ENCODE measurements around the gene CEPT1.

Gene CEPT1

GRCh38 chr1:111193712-111194480 lies 53.9 kb downstream of the CEPT1 start:
- no peak for DNase-seq

- no peak for DNase-seq
Measured at GRCh38 chr1:111195002-111195684, 55.1 kb downstream of the CEPT1 start.

GRCh38 chr1:111196213-111196612 lies 56.2 kb downstream of the CEPT1 start:
- no peak for DNase-seq

- DNase-seq = no peak
Measured at GRCh38 chr1:111197598-111198284, 57.7 kb downstream of the CEPT1 start.

GRCh38 chr1:111198836-111199235 lies 58.8 kb downstream of the CEPT1 start:
- no peak for DNase-seq

- DNase-seq = no peak
Measured at GRCh38 chr1:111199329-111199728, 59.3 kb downstream of the CEPT1 start.

GRCh38 chr1:111199881-111200801 lies 60.1 kb downstream of the CEPT1 start, which contains the start of gene DENND2D:
TSS of gene DENND2D (minus strand) at chr1:111200646. CDS start at chr1:111200459, 187 bp downstream.
- no peak for DNase-seq

- DNase-seq = no peak
Measured at GRCh38 chr1:111200802-111201161, 60.8 kb downstream of the CEPT1 start.

- DNase-seq = no peak
Measured at GRCh38 chr1:111201275-111202090, 61.5 kb downstream of the CEPT1 start.

GRCh38 chr1:111202366-111202706 lies 62.3 kb downstream of the CEPT1 start:
- DNase-seq = no peak

GRCh38 chr1:111202707-111203623 lies 62.9 kb downstream of the CEPT1 start:
- no peak for DNase-seq

GRCh38 chr1:111203681-111204200 lies 63.7 kb downstream of the CEPT1 start:
- DNase-seq = peak in 1 of 2 experiments; percentile 27

GRCh38 chr1:111204201-111204982 lies 64.4 kb downstream of the CEPT1 start:
- peak in 1 of 2 experiments; percentile 12 for DNase-seq

GRCh38 chr1:111204983-111205713 lies 65.1 kb downstream of the CEPT1 start:
- DNase-seq = no peak

GRCh38 chr1:111205714-111206050 lies 65.7 kb downstream of the CEPT1 start:
- no peak for DNase-seq

- no peak for DNase-seq
Measured at GRCh38 chr1:111208921-111209320, 68.9 kb downstream of the CEPT1 start.

GRCh38 chr1:111209622-111210021 lies 69.6 kb downstream of the CEPT1 start:
- DNase-seq = no peak

GRCh38 chr1:111211921-111212320 lies 71.9 kb downstream of the CEPT1 start:
- no peak for DNase-seq
